ENCODE data around the gene AKT1S1.

Gene AKT1S1

GRCh38 chr19:49844138-49845095 is 32.7 kb downstream of the AKT1S1 start:
- DNase-seq (ENCODE audit: low read depth, low spot score): no peak
- no peak overlapping the region for H3K27ac ChIP-seq

- DNase-seq (ENCODE audit: low read depth, low spot score): no peak
- no peak overlapping the region for H3K27ac ChIP-seq
These were observed 33.9 kb downstream of the AKT1S1 start for GRCh38 chr19:49843265-49843664.

DNA sequence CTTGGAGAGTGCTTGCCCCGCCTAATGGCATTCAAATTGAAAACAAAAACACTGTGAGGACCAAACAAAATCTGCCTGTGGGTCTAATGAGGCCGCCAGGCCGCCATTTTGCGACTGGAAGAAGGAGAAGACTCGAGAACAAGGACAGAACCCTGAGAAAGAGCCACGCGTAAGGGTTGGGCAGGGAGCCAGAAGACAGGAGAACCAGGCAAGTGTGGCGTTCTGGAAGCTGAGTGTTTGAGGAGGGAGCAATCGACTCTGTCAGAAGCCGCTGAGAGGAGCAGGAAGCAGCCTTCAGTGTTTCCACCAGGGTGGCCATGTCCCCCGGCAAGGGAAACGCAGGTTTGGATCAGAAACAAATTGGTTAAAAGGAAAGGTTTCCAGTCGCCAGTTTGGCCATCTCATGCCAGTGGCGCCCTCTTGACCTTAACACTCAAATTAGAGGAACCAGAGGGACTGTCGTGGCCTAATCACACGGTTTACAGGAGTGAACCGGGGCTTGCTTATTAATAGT is 36.4 kb downstream of the AKT1S1 start:
- H3K27ac ChIP-seq: no peak overlapping the region
- no peak for DNase-seq (ENCODE audit: low read depth, low spot score)

GRCh38 chr19:49840321-49840720 is 36.8 kb downstream of the AKT1S1 start:
- no peak overlapping the region for H3K27ac ChIP-seq
- DNase-seq (ENCODE audit: low read depth, low spot score): no peak

- no peak overlapping the region for H3K27ac ChIP-seq
- no peak for DNase-seq (ENCODE audit: low read depth, low spot score)
These were observed 37.4 kb downstream of the AKT1S1 start for GRCh38 chr19:49839713-49840112.

- DNase-seq (ENCODE audit: low read depth, low spot score): no peak
- H3K27ac ChIP-seq: no peak overlapping the region
These were observed 38.1 kb downstream of the AKT1S1 start for GRCh38 chr19:49838885-49839588.

GRCh38 chr19:49837425-49837824 is 39.7 kb downstream of the AKT1S1 start:
- no peak for DNase-seq (ENCODE audit: low read depth, low spot score)
- H3K27ac ChIP-seq: no peak overlapping the region

DNA sequence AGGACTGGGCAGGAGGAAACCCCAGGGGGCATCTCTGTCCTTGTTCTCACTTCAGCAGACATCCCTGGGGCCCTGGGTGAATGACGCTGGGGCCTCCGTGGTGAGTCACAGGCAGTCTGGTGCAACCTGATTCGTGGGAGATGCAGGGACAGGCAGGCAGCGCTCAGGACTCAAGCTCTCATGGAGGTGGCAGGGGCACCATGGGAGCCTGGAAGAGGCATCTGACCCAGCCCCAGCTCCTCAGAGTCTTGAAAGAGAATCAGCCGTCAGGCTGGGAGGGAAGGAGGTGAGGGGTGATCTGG is 40.2 kb downstream of the AKT1S1 start:
- no peak overlapping the region for H3K27ac ChIP-seq
- DNase-seq (ENCODE audit: low read depth, low spot score): no peak

GRCh38 chr19:49836176-49837008 is 40.8 kb downstream of the AKT1S1 start:
- no peak for DNase-seq (ENCODE audit: low read depth, low spot score)
- H3K27ac ChIP-seq: no peak overlapping the region

GRCh38 chr19:49835562-49835961 is 41.6 kb downstream of the AKT1S1 start:
- H3K27ac ChIP-seq: no peak overlapping the region
- no peak for DNase-seq (ENCODE audit: low read depth, low spot score)

DNA sequence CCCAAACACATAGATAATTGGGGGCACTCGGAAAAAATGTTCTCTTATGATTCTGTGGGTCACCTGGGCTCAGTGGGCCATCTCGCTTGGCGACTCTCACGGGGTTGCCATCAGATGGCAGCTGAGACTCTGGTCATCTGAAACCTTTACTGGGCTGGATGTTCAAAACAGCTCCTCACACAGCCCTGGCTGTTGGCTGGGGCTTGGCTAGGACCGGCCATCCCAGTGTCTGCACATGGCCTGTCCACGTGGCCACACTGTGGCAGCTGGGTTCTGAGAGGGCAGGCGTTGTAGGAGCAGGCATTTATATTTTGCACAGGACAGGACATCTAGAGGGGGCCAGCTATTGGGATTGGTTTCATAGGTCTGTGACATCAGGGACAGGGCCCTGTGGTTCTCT is 43.6 kb downstream of the AKT1S1 start:
- no peak overlapping the region for H3K27ac ChIP-seq
- DNase-seq (ENCODE audit: low read depth, low spot score): no peak

- no peak overlapping the region for H3K27ac ChIP-seq
- no peak for DNase-seq (ENCODE audit: low read depth, low spot score)
These were observed 44.6 kb downstream of the AKT1S1 start for GRCh38 chr19:49832556-49832955.

- DNase-seq (ENCODE audit: low read depth, low spot score): no peak
- H3K27ac ChIP-seq: no peak overlapping the region
These were observed 45.6 kb downstream of the AKT1S1 start for GRCh38 chr19:49831592-49831991.

GRCh38 chr19:49830766-49831165 is 46.4 kb downstream of the AKT1S1 start:
- H3K27ac ChIP-seq: no peak overlapping the region

GRCh38 chr19:49829721-49830120 is 47.4 kb downstream of the AKT1S1 start:
- no peak overlapping the region for H3K27ac ChIP-seq
- no peak for DNase-seq (ENCODE audit: low read depth, low spot score)

More at GRCh38 chr19:49830766-49831165, 46.4 kb downstream of the AKT1S1 start:
- no peak for DNase-seq (ENCODE audit: low read depth, low spot score)

GRCh38 chr19:49829200-49829599 is 48.0 kb downstream of the AKT1S1 start:
- H3K27ac ChIP-seq: no peak overlapping the region
- DNase-seq (ENCODE audit: low read depth, low spot score): no peak

DNA sequence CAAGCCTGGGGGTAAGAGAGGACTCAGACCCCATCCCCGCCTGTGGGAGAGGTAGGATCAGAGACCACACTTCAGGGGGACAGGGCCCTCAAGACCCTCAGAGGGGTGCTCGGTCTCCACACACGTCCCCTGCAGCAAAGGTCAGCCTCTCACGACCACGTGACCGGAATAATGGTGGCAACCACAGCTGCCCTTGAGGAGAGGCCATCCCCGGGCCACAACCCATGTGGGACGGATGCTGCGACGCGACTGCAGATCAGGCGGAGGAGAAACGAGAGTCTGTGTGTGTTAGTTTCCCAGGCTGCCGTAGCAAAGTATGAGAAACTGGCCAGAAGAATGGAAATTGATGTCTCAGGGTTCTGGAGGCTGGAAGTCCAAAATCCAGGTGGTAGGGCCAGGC is 50.1 kb downstream of the AKT1S1 start:
- H3K27ac ChIP-seq: no peak overlapping the region

DNA sequence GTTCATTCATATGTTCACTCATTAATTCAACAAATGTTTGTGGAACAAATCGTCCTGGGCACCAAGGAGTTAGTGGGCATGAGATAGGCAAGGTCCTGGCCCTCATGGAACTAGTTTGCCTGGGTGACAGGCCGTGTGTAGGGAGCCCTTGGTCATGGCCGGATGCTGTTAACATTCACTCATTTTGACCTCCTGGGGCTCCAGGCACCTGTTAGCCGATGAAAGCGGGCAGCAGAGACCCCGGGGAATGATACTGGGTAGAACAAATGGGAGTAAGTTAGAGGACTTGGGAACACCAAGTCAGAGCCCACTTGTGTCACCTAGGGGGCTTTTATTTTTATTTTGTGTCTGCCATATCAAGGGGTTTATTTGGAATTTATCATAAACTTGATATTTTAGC is 52.5 kb downstream of the AKT1S1 start:
- no peak overlapping the region for H3K27ac ChIP-seq
- DNase-seq (ENCODE audit: low read depth, low spot score): no peak

More for the DNA sequence above, 50.1 kb downstream of the AKT1S1 start:
- no peak for DNase-seq (ENCODE audit: low read depth, low spot score)

DNA sequence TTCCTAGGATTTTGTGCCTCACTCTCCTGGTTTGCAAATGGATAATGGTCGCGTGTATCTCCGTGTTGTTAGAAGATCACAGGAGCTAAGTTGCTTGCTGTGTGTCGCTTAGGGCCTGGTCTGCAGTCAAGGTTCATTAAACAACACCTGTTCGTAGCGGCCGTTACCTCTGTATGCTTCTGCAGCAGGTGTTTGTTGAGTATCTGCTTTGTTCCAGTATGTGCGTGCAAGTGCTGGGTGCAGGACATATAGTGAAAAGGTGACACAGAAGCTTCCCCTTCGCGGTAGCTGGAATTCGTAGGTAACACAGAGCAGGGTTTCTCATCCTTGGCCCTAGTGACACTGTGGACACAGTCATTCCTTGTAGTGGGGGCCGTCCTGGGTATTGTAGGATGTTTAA is 53.7 kb downstream of the AKT1S1 start:
- H3K27ac ChIP-seq: no peak overlapping the region
- DNase-seq (ENCODE audit: low read depth, low spot score): no peak

GRCh38 chr19:49820125-49820524 is 57.0 kb downstream of the AKT1S1 start:
- H3K27ac ChIP-seq: no peak overlapping the region
- DNase-seq (ENCODE audit: low read depth, low spot score): no peak
